HL-60 (cell line): ENCODE measurements around the gene KIF26A.

Experiments
- DNase-seq, 2 experiments: peaks; one replicate each; pipeline ENCODE4 v3.0.0-alpha.2; 2010 to 2020; ENCODE audit warnings: low read depth in 1 of 2, low spot score in 1 of 2
- H3K27ac ChIP-seq: fragments of 250-450 bp; sonication (Bioruptor Pico); replicated peaks from 2 replicates; pipeline ENCODE4 v1.5.1; 2020; ENCODE audit warnings: mild to moderate bottlenecking, moderate library complexity
- H3K27me3 ChIP-seq: fragments of 250-450 bp; sonication (Bioruptor Pico); 2 replicates; pipeline ENCODE4 v1.5.1; 2021; ENCODE audit warnings: mild to moderate bottlenecking, moderate library complexity; ENCODE audit not compliant: insufficient read depth, poor library complexity, severe bottlenecking
- H3K4me3 ChIP-seq: replicated peaks from 2 replicates; pipeline ENCODE4 v1.5.1; 2011; ENCODE audit warnings: mild to moderate bottlenecking, control low read depth, low read length; ENCODE audit not compliant: insufficient read depth
- GABPA ChIP-seq: IDR thresholded peaks from 2 replicates; pipeline ENCODE4 v1.6.1; 2012; ENCODE audit warnings: low read depth
- POLR2AphosphoS5 ChIP-seq: IDR thresholded peaks from 2 replicates; pipeline ENCODE4 v1.6.1; 2012; ENCODE audit warnings: low read depth
- REST ChIP-seq: IDR thresholded peaks from 2 replicates; pipeline ENCODE4 v1.6.1; 2012; ENCODE audit warnings: low read depth; ENCODE audit not compliant: insufficient replicate concordance
- SPI1 ChIP-seq: IDR thresholded peaks from 2 replicates; pipeline ENCODE4 v1.6.1; 2012; ENCODE audit warnings: low read depth, mild to moderate bottlenecking, borderline replicate concordance
- TF ChIP-seq, protein P1 (sequence below): IDR thresholded peaks from one replicate; pipeline ENCODE4 v1.5.1; 2011; ENCODE audit warnings: low read length, control low read depth, inconsistent platforms; ENCODE audit not compliant: insufficient read depth

Gene KIF26A

GRCh38 chr14:104188727-104189400 lies 50.5 kb downstream of the KIF26A start:
- DNase-seq: no peak
- Histone ChIP-seq H3K4me3 (no peak overlapping the region), H3K27ac (no peak overlapping the region), H3K27me3 (no peaks in the 10 kb centered on the region)
- TF ChIP-seq POLR2AphosphoS5 (no peak), GABPA (no peak), REST (no peak), SPI1 (no peak)
- TF ChIP-seq, protein P1, sequence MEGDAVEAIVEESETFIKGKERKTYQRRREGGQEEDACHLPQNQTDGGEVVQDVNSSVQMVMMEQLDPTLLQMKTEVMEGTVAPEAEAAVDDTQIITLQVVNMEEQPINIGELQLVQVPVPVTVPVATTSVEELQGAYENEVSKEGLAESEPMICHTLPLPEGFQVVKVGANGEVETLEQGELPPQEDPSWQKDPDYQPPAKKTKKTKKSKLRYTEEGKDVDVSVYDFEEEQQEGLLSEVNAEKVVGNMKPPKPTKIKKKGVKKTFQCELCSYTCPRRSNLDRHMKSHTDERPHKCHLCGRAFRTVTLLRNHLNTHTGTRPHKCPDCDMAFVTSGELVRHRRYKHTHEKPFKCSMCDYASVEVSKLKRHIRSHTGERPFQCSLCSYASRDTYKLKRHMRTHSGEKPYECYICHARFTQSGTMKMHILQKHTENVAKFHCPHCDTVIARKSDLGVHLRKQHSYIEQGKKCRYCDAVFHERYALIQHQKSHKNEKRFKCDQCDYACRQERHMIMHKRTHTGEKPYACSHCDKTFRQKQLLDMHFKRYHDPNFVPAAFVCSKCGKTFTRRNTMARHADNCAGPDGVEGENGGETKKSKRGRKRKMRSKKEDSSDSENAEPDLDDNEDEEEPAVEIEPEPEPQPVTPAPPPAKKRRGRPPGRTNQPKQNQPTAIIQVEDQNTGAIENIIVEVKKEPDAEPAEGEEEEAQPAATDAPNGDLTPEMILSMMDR: no peak

DNA sequence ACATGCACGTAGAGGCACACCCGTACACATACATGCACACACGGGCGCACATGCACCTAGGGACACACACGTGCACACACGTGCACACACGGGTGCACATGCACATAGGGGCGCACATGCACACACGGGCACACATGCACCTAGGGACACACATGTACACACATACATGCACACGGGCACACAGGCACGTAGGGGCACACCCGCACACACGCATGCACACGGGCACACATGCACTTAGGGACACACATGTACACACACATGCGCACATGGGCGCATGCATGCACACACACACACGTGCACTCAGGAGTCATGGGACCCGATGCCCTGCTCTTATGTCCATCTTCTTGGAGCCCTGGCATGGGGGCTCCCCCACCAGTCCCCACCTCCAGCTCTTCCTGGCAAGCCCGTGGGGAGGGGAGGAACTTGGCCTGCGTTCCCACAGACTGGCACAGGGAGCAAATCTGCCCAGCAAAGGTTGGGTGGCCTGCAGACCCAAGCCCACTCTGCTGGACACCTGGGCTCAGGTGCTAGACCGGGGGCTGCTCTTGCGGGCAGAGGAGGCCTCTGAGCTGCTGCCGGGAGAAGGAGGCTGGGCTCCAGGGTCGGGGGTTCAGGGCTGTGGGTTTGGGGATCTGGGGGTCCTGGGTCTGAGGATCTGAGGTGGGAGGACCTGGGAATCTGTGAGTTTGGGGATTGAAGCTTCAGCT lies 51.4 kb downstream of the KIF26A start:
- Histone ChIP-seq H3K27me3 (no peaks in the 10 kb centered on the region), H3K27ac (no peak overlapping the region), H3K4me3 (no peak overlapping the region)
- TF ChIP-seq SPI1 (no peak), GABPA (no peak), REST (no peak), POLR2AphosphoS5 (no peak)
- TF ChIP-seq, protein P1: no peak
- no peak for DNase-seq

DNA sequence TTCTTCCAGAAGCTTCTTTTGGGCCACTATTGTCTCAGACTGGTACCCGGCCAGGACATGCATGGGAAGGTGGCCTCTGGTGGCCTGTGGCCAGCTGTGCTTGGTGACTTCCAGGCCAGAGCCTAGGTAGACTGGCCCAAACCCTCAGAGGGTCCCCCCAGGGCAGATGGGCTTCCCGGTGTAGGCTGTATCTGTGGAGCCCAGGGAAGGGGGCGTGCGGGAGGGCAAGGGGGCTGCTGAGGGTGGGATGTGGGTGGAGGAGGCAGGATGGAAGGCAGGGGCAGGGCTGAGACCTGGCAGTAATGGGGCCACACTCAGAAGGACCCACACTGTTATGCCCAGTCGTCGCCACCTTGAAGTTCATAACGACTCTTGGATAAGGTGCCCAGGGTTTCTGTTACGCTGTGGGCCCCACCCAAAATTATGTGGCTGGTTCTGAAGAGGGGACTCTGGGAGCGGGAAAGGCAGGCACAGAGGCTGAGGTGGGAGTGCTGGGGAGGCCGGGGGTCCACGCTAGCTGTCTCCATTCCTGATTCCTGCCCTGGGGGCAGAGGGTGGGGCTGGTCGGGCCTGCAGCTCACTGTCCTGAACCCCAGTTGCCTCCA lies 52.1 kb downstream of the KIF26A start:
- TF ChIP-seq SPI1 (no peak), POLR2AphosphoS5 (no peak), GABPA (no peak), REST (no peak)
- TF ChIP-seq, protein P1: no peak
- DNase-seq: no peak
- H3K27me3 ChIP-seq: no peaks in the 10 kb centered on the region
- H3K4me3 ChIP-seq: no peak overlapping the region
- no peak overlapping the region for H3K27ac ChIP-seq
